DOHH2 (cell line): ENCODE results near the gene TUBGCP4.

Source experiments
- CTCF ChIP-seq: fragments of 200-600 bp; sonication (generic); IDR thresholded peaks from one replicate; pipeline ENCODE4 v1.5.1; 2014; ENCODE audit warnings: antibody characterized with exemption, mild to moderate bottlenecking, low read depth, low read length; ENCODE audit not compliant: poor library complexity, severe bottlenecking
- EZH2phosphoT487 ChIP-seq: fragments of 200-600 bp; sonication (generic); IDR thresholded peaks from 2 replicates; pipeline ENCODE4 v1.6.1; 2017; ENCODE audit warnings: borderline replicate concordance, mild to moderate bottlenecking, antibody characterized with exemption, low read length, moderate library complexity, mixed read lengths

DNA sequence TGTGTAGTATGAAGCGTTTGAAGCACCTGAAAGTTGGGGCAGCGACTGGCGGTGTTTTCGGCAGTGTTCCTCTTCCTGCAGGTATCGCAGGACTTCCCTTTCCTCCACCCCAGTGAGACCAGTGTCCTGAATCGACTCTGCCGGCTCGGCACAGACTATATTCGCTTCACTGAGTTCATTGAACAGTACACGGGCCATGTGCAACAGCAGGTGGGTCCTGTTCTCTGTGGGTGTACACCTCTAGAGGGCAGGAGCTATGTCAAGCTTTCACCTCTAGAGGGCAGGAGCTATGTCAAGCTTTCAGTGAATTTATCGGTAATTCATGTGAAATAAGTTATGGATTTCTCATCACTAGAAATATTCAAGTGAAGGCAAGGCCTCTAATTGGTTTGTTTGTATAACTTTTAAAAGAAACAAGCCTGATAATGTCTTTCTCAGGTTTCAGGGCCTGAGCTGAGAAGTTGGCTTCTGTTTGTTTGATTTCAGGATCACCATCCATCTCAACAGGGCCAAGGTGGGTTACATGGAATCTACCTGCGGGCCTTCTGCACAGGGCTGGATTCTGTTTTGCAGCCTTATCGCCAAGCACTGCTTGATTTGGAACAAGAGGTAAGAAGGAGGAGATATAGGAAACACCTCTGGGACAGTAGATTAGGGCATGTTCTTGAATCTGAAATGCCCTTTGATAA is 5.3 kb downstream of the TUBGCP4 start:
- TF ChIP-seq CTCF (peak; percentile 98), EZH2phosphoT487 (no peak)
